Lung (tissue), 12 donors: Measurements from ENCODE around the gene VPS37B. TPM values are rescaled to one million over a fixed set of nuclear protein-coding genes. Genes with fewer than 3 reads are reported as not detected.

ENCODE experiments used
- ATAC-seq: fragments of 200-7000 bp; cut with Tn5 transposase; one replicate; pipeline ENCODE4 v1.9.1; 2020; ENCODE audit warnings: moderate number of reproducible peaks; ENCODE audit not compliant: insufficient read depth, low FRiP score
- DNase-seq, 3 donors: peaks; one replicate each; pipeline ENCODE4 v3.0.0-alpha.2; 2013 to 2017
- H3K27ac ChIP-seq, 2 donors: one replicate each; pipeline ENCODE4 v1.5.1; 2013; ENCODE audit warnings: mild to moderate bottlenecking in 2 of 2, moderate library complexity in 2 of 2, control low read depth in 1 of 2, inconsistent platforms in 1 of 2, low read depth in 1 of 2, low read length in 1 of 2
- H3K27me3 ChIP-seq, 3 donors: one replicate each; pipeline ENCODE4 v1.5.1; 2013; ENCODE audit warnings: low read length in 2 of 3; ENCODE audit not compliant: control insufficient read depth in 3 of 3, insufficient read depth in 3 of 3
- H3K36me3 ChIP-seq, 4 donors: one replicate each; pipeline ENCODE4 v1.5.1; 2013; ENCODE audit warnings: low read length in 4 of 4, mild to moderate bottlenecking in 1 of 4, moderate library complexity in 1 of 4; ENCODE audit not compliant: control insufficient read depth in 4 of 4, insufficient read depth in 4 of 4
- H3K4me1 ChIP-seq, 5 donors: one replicate each; pipeline ENCODE4 v1.5.1; 2013; ENCODE audit warnings: low read length in 5 of 5, mild to moderate bottlenecking in 2 of 5, moderate library complexity in 1 of 5; ENCODE audit not compliant: control insufficient read depth in 5 of 5, insufficient read depth in 5 of 5
- H3K4me3 ChIP-seq: one replicate; pipeline ENCODE4 v1.5.1; 2013; ENCODE audit warnings: mild to moderate bottlenecking, control low read depth, moderate library complexity
- H3K9ac ChIP-seq, 2 donors: one replicate each; pipeline ENCODE4 v1.5.1; 2013; ENCODE audit warnings: low read length in 2 of 2, control low read depth in 1 of 2; ENCODE audit not compliant: insufficient read depth in 1 of 2
- H3K9me3 ChIP-seq, 4 donors: one replicate each; pipeline ENCODE4 v1.5.1; 2013; ENCODE audit warnings: low read length in 3 of 4, mild to moderate bottlenecking in 1 of 4, moderate library complexity in 1 of 4; ENCODE audit not compliant: control insufficient read depth in 4 of 4, insufficient read depth in 3 of 4
- CTCF ChIP-seq: IDR thresholded peaks from 2 replicates; pipeline ENCODE4 v1.5.1; 2012; ENCODE audit warnings: mild to moderate bottlenecking; ENCODE audit errors: control extremely low read depth, extremely low read depth
- WGBS, 2 donors: extraction: QIAGEN DNeasy Blood & Tissue Kit; methylation state at CpG; one replicate each; pipeline ENCODE4 v1.1.7; 2013; 5-methylcytosine and 5-hydroxymethylcytosine counted together
- polyA plus RNA-seq, 2 donors: library from polyadenylated mRNA; stranded (reverse); fragments of 200-250 nt; gene quantifications; one replicate each; pipeline ENCODE4 v1.2.1, GENCODE V29; 2013
- total RNA-seq, 2 donors: library from RNA; depleted of rRNA in 1 of 2; stranded (reverse); fragments of >200 nt in 1 of 2; gene quantifications; one replicate each; pipeline ENCODE4 v1.2.1, GENCODE V29; 2014 to 2021
- donor health status: control.
- donor health status: control.
- donor health status: Bipolar disorder and iron deficiency.
- donor health status: healthy.
- donor health status: DM: yes; HTN: yes; CAD: no.

VPS37B gene
- total and polyA plus RNA-seq, 4 donors = 31.0 to 44.1 (median 42.3) TPM

- Histone ChIP-seq H3K36me3 (no peaks in the 10 kb centered on the region), H3K9ac (no peak overlapping the region), H3K27me3 (peaks cover 0 to 11% (median 3%) of the 10 kb centered on the region in 3 donors), H3K27ac (peak overlapping the region; percentile 80 to 92), H3K9me3 (no peaks in the 10 kb centered on the region), H3K4me3 (no peak overlapping the region), H3K4me1 (peaks cover 0 to 28% (median 17%) of the 10 kb centered on the region in 5 donors)
- DNase-seq = no peak
- no peak for TF ChIP-seq CTCF
- ATAC-seq = no peak
- 91 to 92% methylated on average over 26 of the region's 26 CpGs for WGBS, 2 donors
Measured at GRCh38 chr12:122840580-122841513, 55.1 kb downstream of the VPS37B start.

GRCh38 chr12:122839907-122840554, 55.9 kb downstream of the VPS37B start:
- TF ChIP-seq CTCF = no peak
- Histone ChIP-seq H3K9me3 (no peaks in the 10 kb centered on the region), H3K4me1 (peaks cover 0 to 25% (median 17%) of the 10 kb centered on the region in 5 donors), H3K4me3 (no peak overlapping the region), H3K36me3 (no peaks in the 10 kb centered on the region), H3K27ac (peak overlapping the region in 1 of 2 donors; percentile 92), H3K27me3 (peaks cover 0 to 11% (median 3%) of the 10 kb centered on the region in 3 donors), H3K9ac (no peak overlapping the region)
- DNase-seq = no peak
- no peak for ATAC-seq
- 87 to 88% methylated on average over 18 of the region's 18 CpGs for WGBS, 2 donors

GRCh38 chr12:122838841-122839240, 57.1 kb downstream of the VPS37B start:
- Histone ChIP-seq H3K4me3 (no peak overlapping the region), H3K36me3 (no peaks in the 10 kb centered on the region), H3K27me3 (peaks cover 0 to 13% (median 3%) of the 10 kb centered on the region in 3 donors), H3K27ac (no peak overlapping the region), H3K4me1 (peaks cover 0 to 28% (median 19%) of the 10 kb centered on the region in 5 donors), H3K9me3 (no peaks in the 10 kb centered on the region), H3K9ac (no peak overlapping the region)
- ATAC-seq (no peak), DNase-seq (no peak)
- TF ChIP-seq CTCF = no peak
- 95 to 99% methylated on average over 5 of the region's 5 CpGs for WGBS, 2 donors
